HG03060 (cell line): ENCODE data around the gene FAM236C.
"Not testable (repeated sequence)": the region's sequence is repeated elsewhere in the genome, so short reads cannot be mapped to it uniquely, and the experiment has no call there.

Experiments
- ATAC-seq: cut with Tn5 transposase; IDR thresholded peaks from one replicate; pipeline ENCODE4 v1.9.1; 2021; ENCODE audit warnings: low read depth, moderate number of reproducible peaks; ENCODE audit not compliant: unreplicated experiment

FAM236C gene

DNA sequence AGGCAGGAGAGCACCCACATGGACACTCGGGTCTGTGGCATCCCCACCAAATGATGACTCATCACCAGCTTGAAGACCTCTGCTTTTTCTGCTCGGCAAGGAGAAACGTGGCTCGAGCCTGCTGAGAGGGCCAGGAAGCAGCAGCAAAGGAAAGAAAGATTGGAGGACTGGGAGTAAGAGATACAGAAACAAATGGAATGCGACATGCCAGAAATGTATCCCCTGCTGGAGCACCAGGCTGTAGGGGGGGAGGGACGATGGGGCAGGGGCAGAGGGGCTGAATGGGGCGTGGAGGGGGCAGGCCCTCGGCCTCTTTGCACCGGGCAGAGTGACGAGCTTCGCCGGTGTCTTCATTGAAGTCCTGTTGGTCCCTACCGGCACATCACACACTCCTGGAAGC, at the start of gene FAM236C:
Gene FAM236C, plus strand, starts transcription at position 301 of the 400 bp plus-strand sequence. CDS start 100 bp downstream, outside the sequence.
- not testable (repeated sequence) for ATAC-seq

- ATAC-seq, result not testable (repeated sequence)
These were observed 29.5 kb upstream of the FAM236C start for GRCh38 chrX:72882898-72883297.

DNA sequence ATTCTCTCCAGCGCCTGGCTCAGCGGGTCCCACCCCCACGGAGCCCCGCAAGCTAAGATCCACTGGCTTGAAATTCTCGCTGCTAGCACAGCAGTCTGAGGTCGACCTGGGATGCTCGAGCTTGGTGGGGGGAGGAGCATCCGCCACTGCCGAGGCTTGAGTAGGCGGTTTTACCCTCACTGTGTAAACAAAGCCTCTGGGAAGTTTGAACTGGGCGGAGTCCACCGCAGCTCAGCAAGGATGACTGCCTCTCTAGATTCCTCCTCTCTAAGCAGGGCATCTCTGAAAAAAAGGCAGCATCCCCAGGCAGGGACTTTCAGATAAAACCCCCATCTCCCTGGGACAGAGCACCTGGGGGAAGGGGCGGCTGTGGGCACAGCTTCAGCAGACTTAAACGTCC, 22.7 kb upstream of the FAM236C start:
- ATAC-seq, result not testable (repeated sequence)

- ATAC-seq, result not testable (repeated sequence)
These were observed 3.7 kb downstream of the FAM236C start for GRCh38 chrX:72916096-72916495.

GRCh38 chrX:72932283-72932682, 19.9 kb downstream of the FAM236C start:
- ATAC-seq, result not testable (repeated sequence)

- ATAC-seq, result not testable (repeated sequence)
These were observed 24.0 kb downstream of the FAM236C start for GRCh38 chrX:72936455-72936854.

DNA sequence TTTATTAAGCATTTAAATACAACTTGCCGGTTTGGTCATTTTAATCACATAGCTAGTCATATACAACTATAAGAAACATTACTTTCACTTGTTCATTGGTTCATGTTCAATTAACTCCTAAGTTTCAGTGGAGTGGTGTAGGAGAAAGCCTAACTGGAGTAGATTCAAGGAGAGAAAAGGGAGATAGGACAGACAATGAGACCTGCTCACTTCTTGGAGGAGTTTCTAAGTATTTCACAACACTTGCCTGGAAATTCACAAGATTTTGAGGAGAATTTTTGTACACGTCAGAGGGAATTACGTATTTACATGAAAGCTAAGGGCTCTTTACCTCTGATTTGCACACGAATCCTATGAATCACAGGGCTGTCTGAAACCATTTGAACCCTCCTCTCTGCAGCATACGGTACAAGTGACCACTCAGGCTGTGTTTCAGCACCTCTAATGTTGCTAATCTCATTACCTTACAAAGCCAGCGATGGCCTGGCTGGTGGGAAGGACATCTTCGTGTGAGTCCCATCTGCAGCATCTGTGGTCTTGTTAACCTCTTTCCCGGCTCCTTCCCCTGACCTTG, 24.6 kb downstream of the FAM236C start:
- not testable (repeated sequence) for ATAC-seq

- ATAC-seq, result not testable (repeated sequence)
These were observed 25.5 kb downstream of the FAM236C start, which contains the start of gene FAM236A for GRCh38 chrX:72937906-72938305. Gene FAM236A (plus strand): TSS chrX:72938206. CDS start chrX:72938263, 57 bp downstream.

DNA sequence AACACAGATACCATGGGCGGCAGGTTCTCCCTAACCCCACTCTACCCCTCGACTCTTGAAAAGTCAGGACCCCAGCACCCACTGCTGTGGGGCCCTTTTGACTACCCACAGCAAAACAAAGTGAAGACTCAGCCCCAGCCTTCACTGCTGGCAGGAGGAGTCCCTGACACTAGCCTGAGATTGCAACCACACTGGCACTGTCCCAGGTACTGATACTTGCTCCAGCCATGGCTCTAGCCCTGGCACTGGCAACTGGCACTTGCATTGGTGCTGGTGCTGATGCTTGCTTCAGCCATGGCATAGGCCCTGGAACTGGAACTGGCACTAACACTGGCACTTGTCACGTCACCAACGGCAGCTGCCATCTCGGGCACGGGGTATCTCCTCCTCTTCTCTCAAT, 29.9 kb downstream of the FAM236C start:
- ATAC-seq, result not testable (repeated sequence)

DNA sequence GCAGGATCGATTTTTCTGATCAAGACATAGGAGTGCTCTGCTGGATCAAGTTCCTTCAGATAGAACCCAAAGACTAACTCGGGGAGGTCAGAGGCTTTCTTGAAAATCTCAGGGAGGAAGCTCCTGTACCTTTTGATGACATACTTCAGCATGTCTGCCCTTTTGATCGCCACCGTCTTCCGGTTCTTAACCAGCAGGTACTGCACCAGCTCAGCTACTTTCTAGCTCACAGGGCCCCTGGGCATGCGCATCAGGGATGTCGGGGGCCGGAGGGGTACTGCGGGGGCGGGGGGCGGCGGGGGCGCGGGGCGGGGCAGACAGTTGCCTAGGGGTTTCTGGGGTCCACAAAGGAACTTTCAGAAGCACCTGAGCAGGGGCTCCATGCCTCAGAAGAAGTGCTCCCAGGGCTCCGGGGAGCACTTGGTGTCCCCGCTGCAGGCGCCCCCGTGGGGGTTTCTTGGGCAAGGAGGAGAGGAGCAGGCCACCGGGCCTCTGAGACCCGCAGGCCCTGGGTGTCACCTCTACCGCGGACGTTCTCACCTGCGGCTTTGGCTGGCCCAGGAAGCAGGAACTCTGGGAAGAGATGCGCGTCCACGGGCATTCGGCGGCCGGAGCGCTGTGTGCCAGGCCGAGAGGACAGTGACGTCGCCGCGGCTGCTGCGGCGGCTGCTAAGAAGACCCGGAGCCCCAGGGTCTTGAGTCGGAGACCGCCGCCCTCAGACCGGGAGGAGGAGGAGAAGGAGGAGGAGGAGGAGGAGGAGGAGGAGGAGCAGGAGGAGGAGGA, 30.8 kb downstream of the FAM236C start:
- peak; percentile 64 for ATAC-seq

GRCh38 chrX:72943819-72944169, 31.4 kb downstream of the FAM236C start, which contains the start of gene DMRTC1:
Gene DMRTC1 (minus strand): TSS chrX:72943837. CDS start chrX:72875694, 68,143 bp downstream.
- ATAC-seq, result peak; percentile 75

DNA sequence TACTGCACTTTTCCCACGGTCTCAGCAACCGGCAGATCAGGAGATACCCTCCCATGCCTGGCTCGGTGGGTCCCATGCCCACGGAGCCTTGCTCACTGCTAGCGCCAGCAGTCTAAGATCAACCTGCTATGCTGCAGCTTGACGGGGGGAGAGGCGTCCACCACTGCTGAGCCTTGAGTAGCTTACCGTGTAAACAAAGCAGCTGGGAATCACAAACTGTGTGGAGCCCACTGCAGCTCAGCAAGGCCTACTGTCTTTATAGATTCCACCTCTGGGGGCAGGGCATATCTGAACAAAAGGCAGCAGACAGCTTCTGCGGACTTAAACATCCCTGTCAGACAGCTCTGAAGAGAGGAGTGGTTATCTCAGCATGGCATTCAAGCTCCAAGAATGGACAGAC, 47.6 kb downstream of the FAM236C start:
- not testable (repeated sequence) for ATAC-seq
